KBM-7 (cell line): Measurements from ENCODE around the gene WFDC8.
"Not testable (repeated sequence)": the region's sequence is repeated elsewhere in the genome, so short reads cannot be mapped to it uniquely, and the experiment has no call there.

Experiments
- DNase-seq: peaks from one replicate; pipeline ENCODE4 v3.0.0-alpha.2; 2015
- in situ Hi-C: fragments of 300-500 bp; cut with MboI; formaldehyde crosslinking; loops from 2 replicates; pipeline ENCODE4 v1.14.3; 2020; ENCODE audit warnings: low sequenced_read_pairs, low pct_unique_long_range_greater_than_20kb, mixed read lengths

Gene WFDC8

DNA sequence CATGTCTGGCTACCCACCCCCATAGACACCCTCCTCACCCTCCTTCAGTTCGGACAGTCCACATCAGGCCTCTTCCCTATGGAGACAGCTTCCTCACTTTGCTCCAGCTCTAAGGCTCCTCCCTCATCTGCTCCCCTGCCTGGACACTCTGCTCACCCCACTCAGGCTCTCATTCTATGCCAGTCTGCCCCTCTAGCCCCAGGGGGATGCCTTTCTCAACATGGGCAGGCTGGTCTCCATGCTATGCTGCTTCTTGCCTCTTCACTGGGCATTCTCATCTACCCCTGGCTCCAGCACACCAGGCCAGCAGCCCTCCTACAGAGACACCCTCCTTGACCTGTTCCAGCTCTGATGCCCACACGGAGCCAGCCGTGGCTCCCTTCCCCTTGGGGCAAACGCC, at the start of gene WFDC8:
Gene WFDC8, minus strand, starts transcription at position 101 of the 400 bp plus-strand sequence. Its CDS starts 37 bp downstream, at position 64.
- DNase-seq: no peak
- in situ Hi-C loops: no loop called here

- DNase-seq: no peak
- in situ Hi-C loops: no loop called here
These were observed 47.5 kb upstream of the WFDC8 start for GRCh38 chr20:45626540-45626939.

DNA sequence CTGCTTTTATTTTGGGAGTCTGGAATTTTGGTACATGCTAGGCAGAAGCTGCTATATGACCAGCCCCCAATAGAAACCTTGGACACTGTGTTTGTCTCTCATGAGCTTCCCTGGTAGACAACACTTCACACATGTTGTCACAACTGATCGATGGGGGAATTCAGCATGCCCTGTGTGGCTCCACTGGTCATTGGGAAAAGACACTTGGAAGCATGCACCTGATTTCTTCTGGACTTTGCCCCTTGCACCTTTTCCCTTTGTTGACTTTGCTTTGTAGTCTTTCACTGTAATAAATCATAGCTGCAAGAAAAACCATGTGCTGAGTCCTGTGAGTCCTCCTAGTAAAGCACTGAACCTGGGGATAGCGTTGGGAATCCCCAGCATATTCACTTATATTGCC, 42.5 kb upstream of the WFDC8 start:
- in situ Hi-C loops: loop anchor here (25.0 kb wide), 1 partner anchor 141 kb away; no protein-coding TSS in a partner anchor
- DNase-seq: no peak

- in situ Hi-C loops: loop anchor here (25.0 kb wide), 1 partner anchor 145 kb away; no protein-coding TSS in a partner anchor
- no peak for DNase-seq
These were observed 38.5 kb upstream of the WFDC8 start for GRCh38 chr20:45617591-45617990.

- in situ Hi-C loops: loop anchor here (25.0 kb wide), 1 partner anchor 150 kb away; no protein-coding TSS in a partner anchor
- DNase-seq: no peak
These were observed 33.2 kb upstream of the WFDC8 start for GRCh38 chr20:45612314-45612713.

- DNase-seq: peak; percentile 20
- in situ Hi-C loops: loop anchor here (25.0 kb wide), 1 partner anchor 151 kb away; no protein-coding TSS in a partner anchor
These were observed 32.0 kb upstream of the WFDC8 start for GRCh38 chr20:45611054-45611453.

DNA sequence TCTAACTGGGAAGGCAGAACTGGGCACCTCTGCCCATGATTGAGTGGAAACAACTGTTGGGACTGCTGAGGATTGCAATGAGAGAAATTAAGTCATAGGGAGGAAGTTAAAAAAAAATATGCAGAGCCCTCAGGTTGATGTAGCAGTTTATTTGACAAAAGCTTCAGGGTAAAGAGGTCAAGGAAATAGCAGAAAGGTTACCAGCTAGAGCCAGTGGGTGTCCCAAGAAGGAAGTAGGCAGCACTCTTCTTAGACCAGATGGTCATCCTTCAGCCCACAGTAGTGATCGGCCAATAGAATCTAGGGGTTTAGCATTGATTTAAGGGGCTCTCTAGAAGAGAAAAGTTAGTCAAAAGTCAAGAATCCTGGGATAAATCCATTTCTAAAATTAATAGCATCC, 28.7 kb upstream of the WFDC8 start:
- no peak for DNase-seq
- in situ Hi-C loops: loop anchor here (25.0 kb wide), 1 partner anchor 154 kb away; no protein-coding TSS in a partner anchor

- DNase-seq: no peak
- in situ Hi-C loops: no loop called here
These were observed 16.2 kb upstream of the WFDC8 start for GRCh38 chr20:45595235-45595634.

DNA sequence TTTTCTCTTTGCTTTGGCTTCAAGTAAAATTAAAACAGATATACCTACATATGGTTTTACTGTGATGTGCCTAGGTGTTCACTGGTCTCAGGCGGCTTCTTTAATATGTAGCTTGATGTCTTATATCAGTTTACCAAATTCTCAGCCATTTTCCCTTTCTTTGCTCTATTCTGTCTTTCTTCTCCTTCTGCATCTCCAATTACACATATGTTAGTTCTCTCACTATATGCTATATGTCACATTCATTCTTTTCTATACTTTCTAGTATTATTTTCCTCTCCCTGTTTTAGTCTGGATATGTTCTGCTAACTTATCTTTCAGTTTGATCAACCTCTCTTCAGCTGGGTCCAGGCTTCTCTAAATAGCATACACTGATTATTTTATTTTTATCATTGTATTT, 14.4 kb upstream of the WFDC8 start:
- in situ Hi-C loops: no loop called here
- no peak for DNase-seq

- DNase-seq: peak; percentile 61
- in situ Hi-C loops: no loop called here
These were observed 13.6 kb upstream of the WFDC8 start for GRCh38 chr20:45592574-45593189.

DNA sequence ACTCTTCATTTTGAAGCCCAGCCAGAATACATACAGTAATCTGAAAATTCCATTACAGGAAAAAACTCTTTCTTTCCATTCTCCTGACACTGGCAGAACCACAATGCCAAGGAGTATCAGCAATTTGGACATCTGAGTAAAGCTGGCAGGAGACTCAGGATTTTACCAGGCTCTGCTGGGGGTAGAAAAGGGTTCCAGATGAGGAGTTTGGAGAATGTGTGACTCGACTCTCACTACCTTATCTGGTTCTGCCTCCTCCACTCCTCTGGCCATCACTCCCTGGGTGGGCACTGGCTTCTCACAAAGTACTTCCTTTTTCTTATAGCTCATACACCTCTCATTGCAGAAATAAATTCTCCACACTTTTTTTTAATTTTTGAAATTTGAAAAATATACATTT, 10.6 kb upstream of the WFDC8 start:
- in situ Hi-C loops: no loop called here
- DNase-seq: no peak

GRCh38 chr20:45588800-45589199, 9.7 kb upstream of the WFDC8 start:
- no peak for DNase-seq
- in situ Hi-C loops: no loop called here

GRCh38 chr20:45585986-45586385, 6.9 kb upstream of the WFDC8 start:
- DNase-seq, in situ Hi-C loops: not testable (repeated sequence)

GRCh38 chr20:45584294-45584693, 5.2 kb upstream of the WFDC8 start:
- DNase-seq, in situ Hi-C loops: not testable (repeated sequence)

DNA sequence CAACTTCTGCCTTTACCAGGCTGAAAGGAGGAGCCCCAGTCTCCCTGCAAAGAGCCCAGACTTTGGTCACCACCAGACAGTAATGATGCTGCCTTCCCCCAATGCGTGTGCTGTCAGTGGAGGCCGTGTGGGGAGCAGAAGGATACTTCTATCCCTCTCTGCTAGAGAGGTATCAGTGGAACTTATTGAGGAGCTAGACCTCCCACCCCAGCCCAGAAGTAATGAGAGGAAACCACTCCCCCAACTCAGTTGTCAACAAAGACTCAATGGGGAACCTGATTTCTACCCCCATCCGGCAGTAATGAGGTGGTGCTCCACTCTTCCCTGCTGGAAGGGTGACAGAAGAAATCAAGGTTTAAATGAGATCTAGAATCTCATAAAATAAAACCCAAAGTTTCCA, 4.4 kb upstream of the WFDC8 start:
- DNase-seq: no peak
- in situ Hi-C loops: no loop called here

DNA sequence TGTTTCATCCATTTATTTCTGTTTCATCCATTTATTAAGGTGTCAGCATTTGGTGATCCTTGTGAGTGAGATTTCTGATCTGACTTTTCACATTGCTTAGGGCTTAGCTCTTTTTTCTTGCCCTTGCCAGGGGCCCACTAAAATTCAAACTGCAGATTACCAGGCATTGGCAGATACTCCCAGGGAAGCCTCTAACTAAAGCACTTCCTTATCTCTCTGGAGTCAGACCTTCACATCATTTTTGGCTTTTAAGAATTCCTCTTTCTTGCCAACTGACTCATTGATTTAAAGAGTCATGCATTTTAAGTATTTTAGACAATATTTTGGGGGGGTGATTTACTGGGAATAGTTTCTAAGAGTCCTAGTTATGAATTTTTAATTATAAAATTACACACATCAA, 2.6 kb upstream of the WFDC8 start:
- in situ Hi-C loops: no loop called here
- DNase-seq: no peak

GRCh38 chr20:45578231-45578630, 853 bp downstream of the WFDC8 start:
- DNase-seq: no peak
- in situ Hi-C loops: no loop called here

GRCh38 chr20:45576995-45577394, 2.1 kb downstream of the WFDC8 start:
- no peak for DNase-seq
- in situ Hi-C loops: no loop called here

DNA sequence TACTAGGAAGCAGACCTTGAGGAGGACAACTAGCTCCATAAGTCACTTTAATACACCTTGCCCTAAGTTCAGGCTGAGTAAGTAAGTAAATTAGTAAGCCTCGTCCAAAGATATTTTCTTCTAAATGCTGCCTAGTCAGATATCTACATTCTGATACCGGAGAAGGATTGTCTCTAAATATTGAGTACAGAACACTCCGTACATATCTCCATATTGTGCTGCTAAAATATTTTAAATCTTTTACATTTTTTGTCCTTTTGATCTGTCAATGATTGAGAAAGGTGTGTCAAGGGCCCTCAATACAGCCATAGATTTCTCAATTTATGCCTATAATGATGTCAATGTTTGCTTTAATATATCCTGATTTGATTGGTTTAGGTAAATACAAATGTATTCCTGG, 3.2 kb downstream of the WFDC8 start:
- no peak for DNase-seq
- in situ Hi-C loops: no loop called here

DNA sequence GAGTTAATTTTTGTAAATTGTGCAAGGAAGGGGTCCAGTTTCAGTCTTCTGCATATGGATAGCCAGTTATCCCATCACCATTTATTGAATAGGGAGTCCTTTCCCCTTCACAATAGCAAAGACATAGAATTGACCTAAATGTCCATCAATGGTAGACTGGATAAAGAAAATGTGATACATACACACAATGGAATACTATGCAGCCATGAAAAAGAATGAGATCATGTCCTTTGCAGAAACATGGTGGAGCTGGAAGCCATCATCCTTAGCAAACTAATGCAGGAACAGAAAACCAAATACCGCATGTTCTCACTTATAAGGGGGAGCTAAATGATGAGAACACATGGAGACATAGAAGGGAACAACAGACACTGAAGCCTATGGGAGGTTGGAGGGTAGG, 9.4 kb downstream of the WFDC8 start:
- in situ Hi-C loops, DNase-seq: not testable (repeated sequence)

GRCh38 chr20:45564760-45565276, 14.3 kb downstream of the WFDC8 start:
- no peak for DNase-seq
- in situ Hi-C loops: no loop called here
